Right atrium auricular region (tissue), 2 donors: ENCODE data around the gene TBC1D2B. TPM values are rescaled to one million over a fixed set of nuclear protein-coding genes. Genes with fewer than 3 reads are reported as not detected.

ENCODE experiments used
- DNase-seq: peaks from one replicate; pipeline ENCODE4 v3.0.0-alpha.2; 2019; ENCODE audit warnings: low spot score
- H3K27ac ChIP-seq, 2 donors: fragments of 200-600 bp; sonication (generic); 1 replicate in 1 of 2; 2 replicates in 1 of 2; pipeline ENCODE4 v1.5.1; 2016 to 2019
- H3K27me3 ChIP-seq, 2 donors: fragments of 200-600 bp; sonication (generic); one replicate each; pipeline versions ENCODE4 v1.5.1 to v1.6.0; 2017 to 2019
- H3K36me3 ChIP-seq: fragments of 200-600 bp; sonication (generic); one replicate; pipeline ENCODE4 v1.5.1; 2016
- H3K4me1 ChIP-seq, 2 donors: fragments of 200-600 bp; sonication (generic); one replicate each; pipeline versions ENCODE4 v1.5.1 to v1.6.0; 2017 to 2019
- H3K4me3 ChIP-seq, 2 donors: fragments of 200-600 bp; sonication (generic); 1 replicate in 1 of 2; 2 replicates in 1 of 2; pipeline ENCODE4 v1.5.1; 2017 to 2019; ENCODE audit warnings: mild to moderate bottlenecking in 1 of 2, moderate library complexity in 1 of 2
- H3K9me3 ChIP-seq, 2 donors: fragments of 200-600 bp; sonication (generic); one replicate each; pipeline ENCODE4 v1.5.1; 2019
- total RNA-seq, 2 donors: library from RNA; depleted of rRNA; stranded (reverse); fragments of >200 nt; gene quantifications; one replicate each; pipeline ENCODE4 v1.1.0, GENCODE V29; 2016
- TF ChIP-seq, protein P1 (sequence below), 2 donors: fragments of 200-600 bp; sonication (generic); IDR thresholded peaks; one replicate each; pipeline ENCODE4 v1.5.1; 2019; ENCODE audit warnings: antibody characterized with exemption in 2 of 2

TBC1D2B gene
- total RNA-seq, 2 donors from 2014 or later = 12.5 to 27.7 TPM

GRCh38 chr15:78102211-78102610 lies 24.7 kb upstream of the TBC1D2B start:
- H3K9me3 ChIP-seq = no peaks in the 10 kb centered on the region
- TF ChIP-seq, protein P1, sequence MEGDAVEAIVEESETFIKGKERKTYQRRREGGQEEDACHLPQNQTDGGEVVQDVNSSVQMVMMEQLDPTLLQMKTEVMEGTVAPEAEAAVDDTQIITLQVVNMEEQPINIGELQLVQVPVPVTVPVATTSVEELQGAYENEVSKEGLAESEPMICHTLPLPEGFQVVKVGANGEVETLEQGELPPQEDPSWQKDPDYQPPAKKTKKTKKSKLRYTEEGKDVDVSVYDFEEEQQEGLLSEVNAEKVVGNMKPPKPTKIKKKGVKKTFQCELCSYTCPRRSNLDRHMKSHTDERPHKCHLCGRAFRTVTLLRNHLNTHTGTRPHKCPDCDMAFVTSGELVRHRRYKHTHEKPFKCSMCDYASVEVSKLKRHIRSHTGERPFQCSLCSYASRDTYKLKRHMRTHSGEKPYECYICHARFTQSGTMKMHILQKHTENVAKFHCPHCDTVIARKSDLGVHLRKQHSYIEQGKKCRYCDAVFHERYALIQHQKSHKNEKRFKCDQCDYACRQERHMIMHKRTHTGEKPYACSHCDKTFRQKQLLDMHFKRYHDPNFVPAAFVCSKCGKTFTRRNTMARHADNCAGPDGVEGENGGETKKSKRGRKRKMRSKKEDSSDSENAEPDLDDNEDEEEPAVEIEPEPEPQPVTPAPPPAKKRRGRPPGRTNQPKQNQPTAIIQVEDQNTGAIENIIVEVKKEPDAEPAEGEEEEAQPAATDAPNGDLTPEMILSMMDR (IDR thresholded peaks at IDR 0.05) = no peak
- DNase-seq = no peak
- no peak overlapping the region for H3K4me3 ChIP-seq
- H3K27me3 ChIP-seq = no peaks in the 10 kb centered on the region
- H3K27ac ChIP-seq = no peak overlapping the region
- no peaks in the 10 kb centered on the region for H3K36me3 ChIP-seq
- peaks cover 0 to 4% of the 10 kb centered on the region in 2 donors for H3K4me1 ChIP-seq

DNA sequence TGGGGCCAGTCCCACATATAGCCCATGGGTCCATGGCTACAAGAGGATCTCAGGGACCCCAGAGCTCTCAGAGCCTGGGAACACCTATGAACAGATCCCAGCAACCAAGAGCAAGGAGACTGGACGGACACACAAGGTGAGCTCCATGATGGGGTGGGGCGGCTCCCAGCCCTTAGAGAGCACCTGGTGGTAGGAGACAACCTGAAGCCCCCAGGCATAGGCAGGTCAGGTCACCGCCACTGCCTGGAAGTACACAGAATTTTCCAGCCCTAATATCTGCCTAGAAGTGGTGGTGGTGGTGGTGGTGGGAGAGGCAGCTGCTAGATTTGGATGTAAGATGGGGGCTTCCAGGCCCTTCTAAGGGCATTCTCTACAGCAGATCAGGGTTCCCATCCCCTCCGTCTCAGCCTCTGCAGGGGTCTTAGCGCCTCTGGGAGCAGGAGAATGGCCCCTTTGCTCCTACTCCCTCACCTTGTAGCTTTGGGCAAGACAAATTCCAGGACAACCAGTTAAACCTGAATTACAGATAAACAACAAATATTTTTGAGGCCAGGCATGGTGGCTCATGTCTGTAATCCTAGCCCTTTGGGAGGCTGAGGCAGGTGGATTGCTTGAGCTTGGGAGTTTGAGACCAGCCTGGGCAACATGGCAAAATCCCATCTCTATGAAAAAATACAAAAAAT lies 24.1 kb upstream of the TBC1D2B start:
- Histone ChIP-seq H3K36me3 (no peaks in the 10 kb centered on the region), H3K27me3 (no peaks in the 10 kb centered on the region), H3K27ac (no peak overlapping the region), H3K4me1 (peaks cover 0 to 4% of the 10 kb centered on the region in 2 donors), H3K4me3 (no peak overlapping the region), H3K9me3 (no peaks in the 10 kb centered on the region)
- DNase-seq = no peak
- TF ChIP-seq, protein P1 (IDR thresholded peaks at IDR 0.05) = no peak

DNA sequence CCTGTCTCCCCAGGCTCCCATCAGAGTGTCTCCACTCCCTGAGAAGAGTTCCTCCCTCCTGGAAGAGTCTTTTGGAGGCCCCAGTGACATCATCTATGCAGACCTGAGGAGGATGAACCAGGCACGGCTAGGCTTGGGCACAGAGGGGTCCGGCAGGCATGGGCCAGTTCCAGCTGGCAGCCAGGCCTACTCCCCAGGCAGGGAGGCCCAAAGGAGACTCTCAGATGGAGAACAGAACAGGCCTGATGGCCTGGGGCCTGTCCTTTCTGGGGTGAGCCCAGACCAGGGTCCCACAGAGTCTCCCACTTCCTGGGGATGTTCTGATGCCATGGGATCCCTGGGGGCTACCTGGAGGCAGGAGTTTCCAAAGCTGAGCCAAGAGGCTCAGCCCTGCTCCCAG lies 23.4 kb upstream of the TBC1D2B start:
- no peak overlapping the region for H3K4me3 ChIP-seq
- no peak overlapping the region for H3K27ac ChIP-seq
- peaks cover 0 to 4% of the 10 kb centered on the region in 2 donors for H3K4me1 ChIP-seq
- H3K9me3 ChIP-seq = no peaks in the 10 kb centered on the region
- no peaks in the 10 kb centered on the region for H3K36me3 ChIP-seq
- DNase-seq = no peak
- TF ChIP-seq, protein P1 (IDR thresholded peaks at IDR 0.05) = no peak
- no peaks in the 10 kb centered on the region for H3K27me3 ChIP-seq

DNA sequence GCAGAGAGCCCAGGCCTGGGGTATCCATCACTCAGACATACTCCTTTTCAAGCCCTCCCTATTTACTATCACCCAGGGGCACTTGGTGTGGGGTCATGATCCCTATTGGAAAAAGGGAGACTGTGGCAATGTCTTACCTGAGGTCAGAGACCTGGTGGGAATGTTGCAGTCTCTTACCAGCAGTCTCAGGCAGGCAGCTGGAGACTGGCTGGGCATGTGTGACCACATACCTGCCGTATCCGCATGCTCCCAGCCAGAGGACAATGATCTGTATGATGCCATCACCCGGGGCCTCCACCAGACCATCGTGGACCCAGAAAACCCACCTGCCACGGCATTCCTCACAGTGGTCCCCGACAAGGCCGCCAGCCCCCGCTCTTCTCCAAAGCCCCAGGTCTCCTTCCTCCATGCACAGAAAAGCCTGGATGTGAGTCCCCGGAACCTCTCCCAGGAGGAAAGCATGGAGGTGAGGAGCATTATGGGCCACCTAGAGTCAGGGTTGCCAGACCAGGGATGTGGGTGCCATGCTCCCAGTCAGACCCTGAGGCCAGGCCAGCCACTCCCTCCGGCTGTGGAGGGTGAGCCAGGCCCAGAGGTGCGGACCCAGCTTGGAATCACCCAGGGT lies 20.7 kb upstream of the TBC1D2B start:
- Histone ChIP-seq H3K4me3 (no peak overlapping the region), H3K9me3 (no peaks in the 10 kb centered on the region), H3K27me3 (no peaks in the 10 kb centered on the region), H3K4me1 (peaks cover 0 to 10% of the 10 kb centered on the region in 2 donors), H3K36me3 (no peaks in the 10 kb centered on the region), H3K27ac (no peak overlapping the region)
- DNase-seq = no peak
- TF ChIP-seq, protein P1 (IDR thresholded peaks at IDR 0.05) = no peak

- TF ChIP-seq, protein P1 (IDR thresholded peaks at IDR 0.05) = no peak
- DNase-seq = no peak
- no peak overlapping the region for H3K4me3 ChIP-seq
- no peaks in the 10 kb centered on the region for H3K27me3 ChIP-seq
- no peaks in the 10 kb centered on the region for H3K9me3 ChIP-seq
- peaks cover 0 to 15% of the 10 kb centered on the region in 2 donors for H3K4me1 ChIP-seq
- no peaks in the 10 kb centered on the region for H3K36me3 ChIP-seq
- no peak overlapping the region for H3K27ac ChIP-seq
Measured at GRCh38 chr15:78097667-78098066, 20.2 kb upstream of the TBC1D2B start.
